Left forelimb (tissue), 1 donor: ENCODE results near the gene TFE3.

ENCODE experiments used
- DNase-seq: peaks from one replicate; pipeline ENCODE4 v3.0.0-alpha.2; 2018; ENCODE audit warnings: low spot score

TFE3 gene, protein sequence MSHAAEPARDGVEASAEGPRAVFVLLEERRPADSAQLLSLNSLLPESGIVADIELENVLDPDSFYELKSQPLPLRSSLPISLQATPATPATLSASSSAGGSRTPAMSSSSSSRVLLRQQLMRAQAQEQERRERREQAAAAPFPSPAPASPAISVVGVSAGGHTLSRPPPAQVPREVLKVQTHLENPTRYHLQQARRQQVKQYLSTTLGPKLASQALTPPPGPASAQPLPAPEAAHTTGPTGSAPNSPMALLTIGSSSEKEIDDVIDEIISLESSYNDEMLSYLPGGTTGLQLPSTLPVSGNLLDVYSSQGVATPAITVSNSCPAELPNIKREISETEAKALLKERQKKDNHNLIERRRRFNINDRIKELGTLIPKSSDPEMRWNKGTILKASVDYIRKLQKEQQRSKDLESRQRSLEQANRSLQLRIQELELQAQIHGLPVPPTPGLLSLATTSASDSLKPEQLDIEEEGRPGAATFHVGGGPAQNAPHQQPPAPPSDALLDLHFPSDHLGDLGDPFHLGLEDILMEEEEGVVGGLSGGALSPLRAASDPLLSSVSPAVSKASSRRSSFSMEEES

DNA sequence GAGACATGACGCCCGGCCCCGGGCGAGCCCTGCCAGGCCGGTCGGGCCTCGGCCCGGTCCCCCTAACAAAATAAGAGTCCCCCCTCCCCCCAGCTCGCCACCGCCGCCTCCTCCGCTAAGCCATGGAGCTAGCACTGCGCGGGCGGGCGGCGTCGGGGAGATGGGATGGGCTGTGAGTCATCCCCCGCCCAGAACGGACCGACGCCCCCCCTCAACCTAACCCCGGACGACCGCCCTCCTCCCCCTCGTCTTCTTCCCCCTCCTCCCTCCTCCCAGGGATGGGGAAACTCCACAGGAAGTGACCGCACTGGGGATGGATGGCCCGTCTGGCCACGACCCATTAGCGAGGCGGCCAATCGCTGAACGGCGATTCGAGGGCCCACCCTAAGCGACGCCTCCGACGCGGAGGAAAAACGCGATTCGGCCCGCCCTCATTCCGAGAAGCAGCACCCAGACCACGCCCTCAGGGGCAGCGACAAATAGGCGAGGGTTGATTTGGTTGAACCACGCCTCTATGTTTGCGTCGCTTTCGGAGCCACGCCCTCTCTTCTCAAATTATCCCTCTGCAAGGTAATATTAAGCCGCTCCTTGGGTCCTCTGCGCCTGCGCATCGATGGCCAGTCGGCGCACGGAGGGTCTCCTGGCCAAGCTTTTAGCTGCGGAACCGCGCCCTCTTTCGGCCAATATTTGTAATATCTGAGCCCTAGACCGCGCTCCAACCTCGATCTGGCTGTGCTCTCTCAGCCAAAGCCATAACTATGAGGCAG, at the start of gene TFE3:
Gene TFE3, minus strand, starts transcription at position 138 of the 767 bp plus-strand sequence. Its CDS starts 131 bp downstream, at position 7.
- DNase-seq = peak; percentile 92

GRCh38 chrX:49089553-49089952, 46.4 kb upstream of the TFE3 start:
- no peak for DNase-seq

DNA sequence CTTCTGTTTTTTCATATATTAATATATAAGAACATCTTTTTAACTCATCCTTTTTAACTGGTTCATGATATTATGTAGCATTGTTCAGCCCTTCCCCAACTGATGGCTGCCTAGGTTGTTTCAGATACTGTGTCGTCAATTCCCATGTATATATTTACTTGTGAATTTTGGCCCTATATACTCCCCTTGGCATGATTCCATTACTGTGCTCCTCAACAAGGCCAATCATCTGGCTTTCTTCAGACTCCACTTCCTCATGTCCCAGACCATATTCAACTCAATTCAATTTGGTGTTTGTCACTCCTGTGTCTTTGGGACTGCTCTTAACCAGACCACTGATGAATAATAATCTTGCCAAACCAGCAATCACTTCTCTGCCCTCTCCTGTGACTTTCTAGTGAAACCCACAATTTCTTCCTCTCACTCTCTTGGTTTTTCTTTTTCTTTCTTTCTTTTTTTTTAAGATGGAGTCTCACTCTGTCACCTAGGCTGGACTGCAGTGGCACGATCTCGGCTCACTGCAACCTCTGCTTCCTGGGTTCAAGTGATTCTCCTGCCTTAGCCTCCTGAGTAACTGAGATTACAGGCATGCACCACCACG, 39.2 kb upstream of the TFE3 start:
- DNase-seq = no peak

- DNase-seq = peak; percentile 81
These were observed 36.6 kb upstream of the TFE3 start, which contains the start of gene WDR45 for GRCh38 chrX:49079489-49080428. WDR45 (minus strand) TSS chrX:49079887; CDS start chrX:49078095, 1,792 bp downstream.

GRCh38 chrX:49077941-49078340, 34.8 kb upstream of the TFE3 start:
- DNase-seq = no peak

- no peak for DNase-seq
These were observed 32.2 kb upstream of the TFE3 start for GRCh38 chrX:49075347-49075746.

DNA sequence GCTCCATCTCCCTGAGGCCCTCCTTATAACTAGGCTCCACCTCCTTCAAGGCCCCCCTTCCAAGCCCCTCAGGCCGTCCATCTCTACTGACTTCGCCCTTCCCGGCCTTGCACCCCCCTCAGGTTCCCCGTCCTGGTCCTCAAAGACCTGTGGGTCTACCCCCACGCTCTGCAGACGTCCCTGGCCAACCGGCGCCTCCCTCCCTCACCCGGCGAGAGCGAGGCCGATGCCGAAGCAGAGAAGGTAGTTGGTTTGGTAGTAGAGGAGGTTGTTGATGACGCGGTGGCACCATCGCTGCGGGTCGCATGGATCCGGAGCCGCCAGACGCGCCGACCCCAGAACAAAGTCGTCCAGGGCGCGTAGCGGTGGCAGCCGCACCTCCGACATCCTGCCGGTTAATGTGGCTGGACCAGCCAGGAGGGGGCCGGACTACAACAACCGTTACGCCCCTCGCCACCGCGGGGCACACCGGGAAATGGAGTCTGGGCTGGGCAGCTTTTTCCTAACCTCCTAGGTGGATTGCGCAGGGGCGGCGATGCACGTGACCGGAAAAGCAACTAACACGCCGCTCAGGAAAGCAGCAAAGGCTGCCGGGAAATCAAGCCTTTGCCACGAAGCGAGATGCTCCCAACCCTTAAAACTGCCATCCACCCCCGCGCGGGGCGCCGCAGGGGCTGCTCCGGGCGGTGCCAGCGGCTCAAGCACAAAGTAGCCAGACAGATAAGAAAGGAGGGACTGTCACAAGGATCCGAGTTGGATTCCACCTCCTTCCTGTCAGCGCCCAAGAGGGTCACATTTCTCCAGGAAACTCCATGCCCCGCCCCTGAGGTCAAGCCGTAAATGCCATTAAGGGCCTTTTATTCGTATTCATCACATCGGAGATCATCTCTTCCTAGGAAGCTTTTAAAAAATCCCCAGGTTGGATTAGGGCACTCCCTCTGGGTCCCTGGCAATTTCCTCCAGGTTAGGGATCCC, 30.7 kb upstream of the TFE3 start, which contains the start of gene PRAF2:
Gene PRAF2, minus strand, starts transcription at position 402 of the 975 bp plus-strand sequence. Its CDS starts 15 bp downstream, at position 387.
- peak; percentile 90 for DNase-seq

DNA sequence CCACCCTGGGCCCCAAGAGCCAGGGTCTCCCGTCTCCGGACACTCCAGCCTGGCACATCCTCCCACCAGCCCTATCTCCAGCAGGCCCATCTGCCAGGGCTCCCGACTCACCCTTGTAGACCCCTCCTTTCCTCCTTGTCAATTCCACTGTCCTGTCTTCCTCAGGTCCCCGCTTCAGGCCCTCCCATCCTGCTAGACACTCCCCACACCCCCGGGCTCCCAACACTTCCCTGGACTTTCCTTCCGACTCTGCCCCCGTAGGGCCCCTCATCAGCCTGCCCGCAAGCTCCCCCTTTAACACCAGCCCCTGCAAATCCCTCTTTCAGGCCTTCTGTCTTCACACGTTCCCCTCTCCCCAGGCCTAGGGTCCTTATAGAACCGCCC, 29.5 kb upstream of the TFE3 start:
- DNase-seq = no peak

DNA sequence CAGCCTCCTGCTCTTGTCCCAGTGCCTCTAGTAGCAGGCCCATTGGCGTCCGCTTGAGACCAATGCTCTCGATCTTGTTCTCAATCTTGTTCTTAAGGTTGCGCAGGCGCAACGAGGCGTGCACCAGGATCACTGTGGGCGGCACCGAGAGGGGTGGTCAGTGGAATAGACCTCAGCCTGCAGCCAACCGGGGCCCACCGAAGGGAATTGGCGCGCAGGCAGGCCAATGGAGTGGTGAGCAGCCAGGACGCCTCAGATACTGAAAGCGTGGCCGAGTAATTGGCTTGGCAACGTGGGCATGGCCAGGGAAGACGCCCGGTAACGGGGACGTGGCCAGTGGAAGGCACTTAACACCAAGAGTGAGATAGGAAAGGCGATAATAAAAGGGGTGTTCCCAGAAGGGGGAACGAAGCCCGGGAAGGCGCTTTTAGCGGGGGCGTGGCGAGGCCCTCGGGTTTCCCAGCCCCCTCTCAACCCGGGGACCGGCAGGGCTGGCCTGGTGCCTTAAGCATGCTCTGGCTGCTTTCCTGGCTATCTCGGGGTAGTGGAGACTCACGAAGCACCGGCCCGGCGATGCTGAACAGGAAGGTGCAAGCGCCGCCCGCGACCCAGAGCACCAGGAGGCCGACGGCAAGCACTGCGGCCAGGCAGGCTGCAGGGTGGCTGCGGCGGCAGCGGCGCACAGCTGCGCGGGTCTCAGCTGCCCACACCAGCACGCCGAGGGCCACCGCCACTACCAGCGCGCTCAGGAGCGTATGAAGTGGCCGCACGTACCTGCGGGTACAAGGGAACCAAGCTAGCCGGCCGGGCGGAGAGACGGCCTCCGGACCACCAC, 28.9 kb upstream of the TFE3 start:
- peak; percentile 75 for DNase-seq

- DNase-seq = no peak
These were observed 27.8 kb upstream of the TFE3 start for GRCh38 chrX:49070988-49071387.

- DNase-seq = no peak
These were observed 25.9 kb upstream of the TFE3 start for GRCh38 chrX:49069038-49069437.

- no peak for DNase-seq
These were observed 24.3 kb upstream of the TFE3 start for GRCh38 chrX:49067285-49068120.

- no peak for DNase-seq
These were observed 23.5 kb upstream of the TFE3 start for GRCh38 chrX:49066690-49067089.

GRCh38 chrX:49066278-49066677, 23.1 kb upstream of the TFE3 start:
- DNase-seq = no peak

GRCh38 chrX:49064735-49065134, 21.6 kb upstream of the TFE3 start:
- no peak for DNase-seq

DNA sequence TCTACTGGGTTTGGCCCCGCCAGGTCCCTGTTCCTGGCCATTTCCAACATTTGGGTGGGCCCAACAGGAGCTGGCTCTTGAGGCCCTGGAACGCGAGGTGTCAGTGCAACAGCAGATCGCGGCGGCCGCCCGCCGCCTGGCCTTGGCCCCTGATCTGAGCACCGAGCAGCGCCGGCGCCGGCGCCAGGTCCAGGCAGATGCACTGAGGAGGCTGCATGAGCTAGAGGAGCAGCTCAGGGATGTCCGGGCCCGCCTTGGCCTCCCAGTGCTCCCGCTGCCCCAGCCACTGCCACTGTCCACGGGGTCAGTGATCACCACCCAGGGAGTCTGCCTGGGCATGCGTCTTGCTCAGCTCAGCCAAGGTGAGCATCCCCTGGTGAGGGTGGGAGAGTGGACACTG, 21.1 kb upstream of the TFE3 start:
- DNase-seq = no peak

GRCh38 chrX:49063715-49064114, 20.6 kb upstream of the TFE3 start:
- DNase-seq = no peak

- DNase-seq = no peak
These were observed 18.8 kb upstream of the TFE3 start for GRCh38 chrX:49061916-49062315.
